ENCODE results near the gene MLLT6.

Gene MLLT6

GRCh38 chr17:38773258-38773657 is 68.2 kb downstream of the MLLT6 start:
- Histone ChIP-seq H3K4me2 (ENCODE audit: low read length) (no peak overlapping the region), H2AFZ (ENCODE audit: low read depth, low read length) (no peak overlapping the region), H3K9me3 (ENCODE audit: insufficient read depth, low read length) (no peaks in the 10 kb centered on the region), H4K20me1 (ENCODE audit: insufficient read depth, low read length) (no peaks in the 10 kb centered on the region), H3K9ac (ENCODE audit: low read length) (no peak overlapping the region), H3K36me3 (replicated peaks; ENCODE audit: low read depth, low read length) (peaks cover 24% of the 10 kb centered on the region), H3K27ac (ENCODE audit: low read length) (no peak overlapping the region), H3K79me2 (ENCODE audit: low read length) (no peaks in the 10 kb centered on the region), H3K4me1 (ENCODE audit: low read length) (no peaks in the 10 kb centered on the region), H3K4me3 (ENCODE audit: low read length) (no peak overlapping the region), H3K27me3 (ENCODE audit: low read depth, low read length) (no peaks in the 10 kb centered on the region)
- TF ChIP-seq CTCF (IDR thresholded peaks at IDR 0.05; ENCODE audit: low read depth, low read length), result no peak
- no peak for TF ChIP-seq EZH2phosphoT487 (IDR thresholded peaks at IDR 0.05; ENCODE audit: low read depth)

- no peaks in the 10 kb centered on the region for H4K20me1 ChIP-seq (ENCODE audit: insufficient read depth, low read length)
- peaks cover 37% of the 10 kb centered on the region for H3K36me3 ChIP-seq (replicated peaks; ENCODE audit: low read depth, low read length)
- H3K27ac ChIP-seq (ENCODE audit: low read length), result no peak overlapping the region
- no peaks in the 10 kb centered on the region for H3K9me3 ChIP-seq (ENCODE audit: insufficient read depth, low read length)
- no peaks in the 10 kb centered on the region for H3K27me3 ChIP-seq (ENCODE audit: low read depth, low read length)
- H3K4me1 ChIP-seq (ENCODE audit: low read length), result no peaks in the 10 kb centered on the region
- no peak overlapping the region for H3K4me3 ChIP-seq (ENCODE audit: low read length)
- no peak overlapping the region for H3K9ac ChIP-seq (ENCODE audit: low read length)
- no peak overlapping the region for H3K4me2 ChIP-seq (ENCODE audit: low read length)
- H2AFZ ChIP-seq (ENCODE audit: low read depth, low read length), result no peak overlapping the region
- H3K79me2 ChIP-seq (ENCODE audit: low read length), result no peaks in the 10 kb centered on the region
- TF ChIP-seq CTCF (IDR thresholded peaks at IDR 0.05; ENCODE audit: low read depth, low read length) (no peak), EZH2phosphoT487 (IDR thresholded peaks at IDR 0.05; ENCODE audit: low read depth) (no peak)
These were observed 72.7 kb downstream of the MLLT6 start for GRCh38 chr17:38777641-38778250.

Data from OCI-LY3 (cell line).